Measurements from ENCODE around the gene RPRD1A. TPM values are rescaled to one million over a fixed set of nuclear protein-coding genes. Genes with fewer than 3 reads are reported as not detected.

Gene RPRD1A
- polyA plus RNA-seq, 1 of the 3 experiments (the other 2 are of a cell fraction), result 28.9 TPM

DNA sequence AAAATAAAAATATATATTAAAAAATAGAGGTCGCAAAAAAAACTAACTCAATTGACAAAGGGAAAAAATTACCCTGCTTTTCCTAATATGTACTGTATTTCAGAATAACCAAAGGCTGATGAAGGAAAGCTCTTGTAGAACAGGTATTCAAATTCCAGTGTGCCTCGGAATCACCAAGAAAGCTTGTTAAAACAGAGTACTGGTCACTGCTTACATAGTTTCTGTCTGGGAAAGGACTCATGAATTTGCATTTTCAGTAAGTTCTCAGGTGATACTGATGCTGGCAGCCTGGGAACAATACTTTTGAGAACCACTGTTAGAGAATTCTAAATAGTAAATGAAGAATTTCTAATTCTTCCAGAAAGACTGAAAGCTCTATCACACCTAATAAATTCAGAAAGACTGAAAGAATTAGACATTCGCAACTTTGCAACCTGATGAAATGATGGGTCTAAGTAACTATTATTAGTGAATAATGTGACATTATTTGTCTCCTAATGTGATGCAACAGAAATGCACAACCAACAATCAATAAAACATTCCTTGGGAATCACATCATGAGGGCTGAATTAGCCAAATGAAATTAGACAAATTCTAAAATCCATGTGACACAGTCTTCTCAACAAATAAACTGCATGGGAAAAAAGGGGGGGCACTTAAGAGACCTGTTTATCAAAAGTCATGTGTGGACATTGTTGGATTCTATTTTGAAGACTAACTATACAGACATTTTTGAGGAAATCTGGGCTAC lies 21.9 kb downstream of the RPRD1A start (continued):
- TF ChIP-seq, protein P1, sequence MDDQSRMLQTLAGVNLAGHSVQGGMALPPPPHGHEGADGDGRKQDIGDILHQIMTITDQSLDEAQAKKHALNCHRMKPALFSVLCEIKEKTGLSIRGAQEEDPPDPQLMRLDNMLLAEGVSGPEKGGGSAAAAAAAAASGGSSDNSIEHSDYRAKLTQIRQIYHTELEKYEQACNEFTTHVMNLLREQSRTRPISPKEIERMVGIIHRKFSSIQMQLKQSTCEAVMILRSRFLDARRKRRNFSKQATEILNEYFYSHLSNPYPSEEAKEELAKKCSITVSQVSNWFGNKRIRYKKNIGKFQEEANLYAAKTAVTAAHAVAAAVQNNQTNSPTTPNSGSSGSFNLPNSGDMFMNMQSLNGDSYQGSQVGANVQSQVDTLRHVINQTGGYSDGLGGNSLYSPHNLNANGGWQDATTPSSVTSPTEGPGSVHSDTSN (IDR thresholded peaks at IDR 0.05), result no peak
- no peak for TF ChIP-seq NRF1 (IDR thresholded peaks at IDR 0.05; ENCODE audit: low read depth, low read length)

DNA sequence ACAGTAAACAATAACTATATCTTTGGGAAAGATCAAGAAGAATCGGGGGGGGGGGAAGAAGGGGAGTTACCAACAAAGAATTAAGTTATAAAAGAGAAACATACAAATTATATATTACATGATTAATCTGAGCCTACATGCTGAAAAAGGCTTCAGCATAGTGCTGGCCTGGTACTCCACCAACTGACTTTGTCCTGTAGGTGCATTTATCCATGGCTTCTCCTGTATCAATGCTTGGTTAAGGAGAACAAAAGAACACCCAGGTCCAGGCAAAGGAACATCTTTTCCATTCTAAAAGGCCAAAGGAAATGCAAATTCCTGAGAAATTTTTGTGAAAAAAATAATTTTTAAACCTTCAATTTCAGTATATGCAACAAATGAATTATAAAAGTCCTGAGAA lies 24.2 kb downstream of the RPRD1A start:
- Histone ChIP-seq H3K4me1 (ENCODE audit: control insufficient read depth in 1 of 2, insufficient read depth in 2 of 2, low read depth in 1 of 2, low read length in 1 of 2) (peaks cover 0 to 6% of the 10 kb centered on the region in 2 experiments; a peak in 2 of 4 replicates), H3K27me3 (ENCODE audit: insufficient read depth) (no peaks in the 10 kb centered on the region), H3K79me2 (ENCODE audit: insufficient read depth) (peaks cover 98% of the 10 kb centered on the region), H3K4me3 (ENCODE audit: low read depth in 2 of 2, low read length in 1 of 2) (no peak overlapping the region), H3K4me2 (no peak overlapping the region), H3K27ac (ENCODE audit: low read depth in 2 of 2, low read length in 1 of 2) (no peak overlapping the region), H3K9ac (no peak overlapping the region), H3K36me3 (replicated peaks in 1 of 2; ENCODE audit: control insufficient read depth in 1 of 2, insufficient read depth in 2 of 2, low read length in 1 of 2) (peaks cover 0 to 23% of the 10 kb centered on the region in 2 experiments), H3F3A (replicated peaks; ENCODE audit: insufficient read depth) (peaks cover 3% of the 10 kb centered on the region), H4K20me1 (ENCODE audit: insufficient read depth) (no peaks in the 10 kb centered on the region; the same call in 1 of the 2 replicates), H3K9me3 (no peaks in the 10 kb centered on the region), H3K9me2 (no peaks in the 10 kb centered on the region), H2AFZ (ENCODE audit: low read depth) (no peak overlapping the region)
- POLR2A ChIA-PET, result no interaction called here
- WGBS (ENCODE audit: low lambda C conversion rate), result 88% methylated on average over 1 of the region's 1 CpG
- DNase-seq, result no peak
- TF ChIP-seq CHD2 (IDR thresholded peaks at IDR 0.05; ENCODE audit: low read length, partially characterized antibody) (no peak), ELF1 (IDR thresholded peaks at IDR 0.05) (no peak), MXI1 (IDR thresholded peaks at IDR 0.05; ENCODE audit: low read depth, low read length) (no peak), GABPA (IDR thresholded peaks at IDR 0.05; ENCODE audit: low read depth) (no peak)
- CTCF ChIA-PET, result no interaction called here

DNA sequence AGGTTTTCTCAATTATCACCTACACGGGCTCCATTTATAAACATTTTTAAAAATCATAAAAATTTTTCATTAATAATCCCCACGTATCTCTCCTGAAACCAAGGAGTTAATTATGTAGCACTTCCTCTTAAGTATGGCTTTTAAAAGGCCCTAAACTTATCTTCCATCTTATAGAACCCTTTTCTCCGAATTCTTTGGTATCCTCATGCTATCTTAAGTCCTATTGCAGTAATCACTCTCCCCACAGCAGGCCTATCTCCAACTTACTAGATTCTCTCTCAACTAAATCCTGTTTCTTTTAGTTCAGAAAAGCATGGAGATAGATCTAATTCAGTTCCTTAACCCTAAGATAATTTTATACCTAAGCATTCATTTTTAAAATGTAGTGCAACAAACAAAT lies 26.2 kb downstream of the RPRD1A start:
- peaks cover 0 to 26% of the 10 kb centered on the region in 2 experiments for H3K36me3 ChIP-seq (replicated peaks in 1 of 2; ENCODE audit: control insufficient read depth in 1 of 2, insufficient read depth in 2 of 2, low read length in 1 of 2)
- no peak for DNase-seq
- no peaks in the 10 kb centered on the region for H3K9me3 ChIP-seq
- H3K9me2 ChIP-seq, result no peaks in the 10 kb centered on the region
- peaks cover 0 to 6% of the 10 kb centered on the region in 2 experiments; a peak in 2 of 4 replicates for H3K4me1 ChIP-seq (ENCODE audit: control insufficient read depth in 1 of 2, insufficient read depth in 2 of 2, low read depth in 1 of 2, low read length in 1 of 2)
- no peaks in the 10 kb centered on the region for H3K27me3 ChIP-seq (ENCODE audit: insufficient read depth)
- no peak overlapping the region for H3K9ac ChIP-seq
- H3F3A ChIP-seq (replicated peaks; ENCODE audit: insufficient read depth), result peaks cover 3% of the 10 kb centered on the region
- peaks cover 96% of the 10 kb centered on the region for H3K79me2 ChIP-seq (ENCODE audit: insufficient read depth)
- H4K20me1 ChIP-seq (ENCODE audit: insufficient read depth), result no peaks in the 10 kb centered on the region; the same call in 1 of the 2 replicates
- H3K4me2 ChIP-seq, result no peak overlapping the region
- WGBS (ENCODE audit: low lambda C conversion rate), result 96% methylated on average over 3 of the region's 3 CpGs
- no peak overlapping the region for H3K4me3 ChIP-seq (ENCODE audit: low read depth in 2 of 2, low read length in 1 of 2)
- ChIA-PET POLR2A (no interaction called here), CTCF (interaction anchor here (1.9 kb wide), 1 partner anchor 26 kb away, joined by 4 read pairs; no protein-coding TSS in a partner anchor)
- no peak overlapping the region; a peak in 1 of 4 replicates for H3K27ac ChIP-seq (ENCODE audit: low read depth in 2 of 2, low read length in 1 of 2)
- H2AFZ ChIP-seq (ENCODE audit: low read depth), result no peak overlapping the region
- TF ChIP-seq FOSL2 (IDR thresholded peaks at IDR 0.05; ENCODE audit: borderline replicate concordance, low read depth), result no peak
- TF ChIP-seq SMC3 (IDR thresholded peaks at IDR 0.05; ENCODE audit: low read depth, low read length), result no peak
- TF ChIP-seq NRF1 (IDR thresholded peaks at IDR 0.05; ENCODE audit: low read depth, low read length), result no peak
- no peak for TF ChIP-seq FOXM1 (IDR thresholded peaks at IDR 0.05; ENCODE audit: low read depth)
- TF ChIP-seq, protein P2, sequence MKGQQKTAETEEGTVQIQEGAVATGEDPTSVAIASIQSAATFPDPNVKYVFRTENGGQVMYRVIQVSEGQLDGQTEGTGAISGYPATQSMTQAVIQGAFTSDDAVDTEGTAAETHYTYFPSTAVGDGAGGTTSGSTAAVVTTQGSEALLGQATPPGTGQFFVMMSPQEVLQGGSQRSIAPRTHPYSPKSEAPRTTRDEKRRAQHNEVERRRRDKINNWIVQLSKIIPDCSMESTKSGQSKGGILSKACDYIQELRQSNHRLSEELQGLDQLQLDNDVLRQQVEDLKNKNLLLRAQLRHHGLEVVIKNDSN (IDR thresholded peaks at IDR 0.05; ENCODE audit: borderline replicate concordance, low read depth), result no peak
- TF ChIP-seq, protein P3, sequence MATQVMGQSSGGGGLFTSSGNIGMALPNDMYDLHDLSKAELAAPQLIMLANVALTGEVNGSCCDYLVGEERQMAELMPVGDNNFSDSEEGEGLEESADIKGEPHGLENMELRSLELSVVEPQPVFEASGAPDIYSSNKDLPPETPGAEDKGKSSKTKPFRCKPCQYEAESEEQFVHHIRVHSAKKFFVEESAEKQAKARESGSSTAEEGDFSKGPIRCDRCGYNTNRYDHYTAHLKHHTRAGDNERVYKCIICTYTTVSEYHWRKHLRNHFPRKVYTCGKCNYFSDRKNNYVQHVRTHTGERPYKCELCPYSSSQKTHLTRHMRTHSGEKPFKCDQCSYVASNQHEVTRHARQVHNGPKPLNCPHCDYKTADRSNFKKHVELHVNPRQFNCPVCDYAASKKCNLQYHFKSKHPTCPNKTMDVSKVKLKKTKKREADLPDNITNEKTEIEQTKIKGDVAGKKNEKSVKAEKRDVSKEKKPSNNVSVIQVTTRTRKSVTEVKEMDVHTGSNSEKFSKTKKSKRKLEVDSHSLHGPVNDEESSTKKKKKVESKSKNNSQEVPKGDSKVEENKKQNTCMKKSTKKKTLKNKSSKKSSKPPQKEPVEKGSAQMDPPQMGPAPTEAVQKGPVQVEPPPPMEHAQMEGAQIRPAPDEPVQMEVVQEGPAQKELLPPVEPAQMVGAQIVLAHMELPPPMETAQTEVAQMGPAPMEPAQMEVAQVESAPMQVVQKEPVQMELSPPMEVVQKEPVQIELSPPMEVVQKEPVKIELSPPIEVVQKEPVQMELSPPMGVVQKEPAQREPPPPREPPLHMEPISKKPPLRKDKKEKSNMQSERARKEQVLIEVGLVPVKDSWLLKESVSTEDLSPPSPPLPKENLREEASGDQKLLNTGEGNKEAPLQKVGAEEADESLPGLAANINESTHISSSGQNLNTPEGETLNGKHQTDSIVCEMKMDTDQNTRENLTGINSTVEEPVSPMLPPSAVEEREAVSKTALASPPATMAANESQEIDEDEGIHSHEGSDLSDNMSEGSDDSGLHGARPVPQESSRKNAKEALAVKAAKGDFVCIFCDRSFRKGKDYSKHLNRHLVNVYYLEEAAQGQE (IDR thresholded peaks at IDR 0.05; ENCODE audit: low read depth, low read length), result no peak
- TF ChIP-seq GABPA (IDR thresholded peaks at IDR 0.05; ENCODE audit: low read depth), result no peak
- TF ChIP-seq RCOR1 (IDR thresholded peaks at IDR 0.05; ENCODE audit: low read length), result no peak
- TF ChIP-seq, protein P4, sequence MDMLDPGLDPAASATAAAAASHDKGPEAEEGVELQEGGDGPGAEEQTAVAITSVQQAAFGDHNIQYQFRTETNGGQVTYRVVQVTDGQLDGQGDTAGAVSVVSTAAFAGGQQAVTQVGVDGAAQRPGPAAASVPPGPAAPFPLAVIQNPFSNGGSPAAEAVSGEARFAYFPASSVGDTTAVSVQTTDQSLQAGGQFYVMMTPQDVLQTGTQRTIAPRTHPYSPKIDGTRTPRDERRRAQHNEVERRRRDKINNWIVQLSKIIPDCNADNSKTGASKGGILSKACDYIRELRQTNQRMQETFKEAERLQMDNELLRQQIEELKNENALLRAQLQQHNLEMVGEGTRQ (IDR thresholded peaks at IDR 0.05; ENCODE audit: borderline replicate concordance, low read depth, low read length), result no peak
- TF ChIP-seq, protein P5, sequence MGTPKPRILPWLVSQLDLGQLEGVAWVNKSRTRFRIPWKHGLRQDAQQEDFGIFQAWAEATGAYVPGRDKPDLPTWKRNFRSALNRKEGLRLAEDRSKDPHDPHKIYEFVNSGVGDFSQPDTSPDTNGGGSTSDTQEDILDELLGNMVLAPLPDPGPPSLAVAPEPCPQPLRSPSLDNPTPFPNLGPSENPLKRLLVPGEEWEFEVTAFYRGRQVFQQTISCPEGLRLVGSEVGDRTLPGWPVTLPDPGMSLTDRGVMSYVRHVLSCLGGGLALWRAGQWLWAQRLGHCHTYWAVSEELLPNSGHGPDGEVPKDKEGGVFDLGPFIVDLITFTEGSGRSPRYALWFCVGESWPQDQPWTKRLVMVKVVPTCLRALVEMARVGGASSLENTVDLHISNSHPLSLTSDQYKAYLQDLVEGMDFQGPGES (IDR thresholded peaks at IDR 0.05; ENCODE audit: low read depth, low read length), result no peak
- no peak for TF ChIP-seq POLR2AphosphoS5 (IDR thresholded peaks at IDR 0.05; ENCODE audit: low read depth, low read length)
- no peak for TF ChIP-seq NFIC (IDR thresholded peaks at IDR 0.05; ENCODE audit: borderline replicate concordance)
- TF ChIP-seq EZH2phosphoT487 (IDR thresholded peaks at IDR 0.05; ENCODE audit: borderline replicate concordance, low read depth), result no peak

Data from SK-N-SH (cell line).